Measurements from ENCODE around the gene TSPAN4. TPM values are rescaled to one million over a fixed set of nuclear protein-coding genes. Genes with fewer than 3 reads are reported as not detected.
A peak's percentile ranks its signal among the peaks of the same experiment; 100 is the strongest.

TSPAN4 gene
- total and polyA plus RNA-seq, 2 of the 13 experiments (the other 11 are each of a cell fraction or from before 2014, with no cell fraction given) = 31.7 to 68.3 TPM

GRCh38 chr11:827146-827896 is 15.3 kb upstream of the TSPAN4 start (continued):
- TF ChIP-seq CEBPZ (IDR thresholded peaks at IDR 0.05; ENCODE audit: low read length) (no peak), ELF1 (CRISPR knock-in tag; IDR thresholded peaks at IDR 0.05) (peak; percentile 73), ZNF292 (CRISPR knock-in tag; IDR thresholded peaks at IDR 0.05; ENCODE audit: borderline replicate concordance, low read depth) (peak; percentile 33; the same call in 1 of the 2 replicates), MAX (IDR thresholded peaks at IDR 0.05) (peak; percentile 86), KDM2A (CRISPR knock-in tag; IDR thresholded peaks at IDR 0.05; ENCODE audit: borderline replicate concordance, low read depth) (peak; percentile 76), ZMYM2 (CRISPR knock-in tag; IDR thresholded peaks at IDR 0.05) (no peak), GMEB2 (CRISPR knock-in tag; IDR thresholded peaks at IDR 0.05; ENCODE audit: low read depth) (no peak), GABPB1 (CRISPR knock-in tag; IDR thresholded peaks at IDR 0.05) (peak; percentile 91), ZNF296 (CRISPR knock-in tag; conservative IDR thresholded peaks at IDR 0.05) (peak; percentile 83), HBP1 (CRISPR knock-in tag; IDR thresholded peaks at IDR 0.05; ENCODE audit: low read depth) (peak; percentile 59; the same call in 1 of the 2 replicates), DBP (CRISPR knock-in tag; IDR thresholded peaks at IDR 0.05; ENCODE audit: not compliant biosample characterization) (no peak), KLF13 (CRISPR knock-in tag; IDR thresholded peaks at IDR 0.05) (peak; percentile 25; the same call in 1 of the 2 replicates), ZNF891 (CRISPR knock-in tag; IDR thresholded peaks at IDR 0.05) (peak; percentile 50; the same call in 1 of the 2 replicates)
- TF ChIP-seq, protein P1, sequence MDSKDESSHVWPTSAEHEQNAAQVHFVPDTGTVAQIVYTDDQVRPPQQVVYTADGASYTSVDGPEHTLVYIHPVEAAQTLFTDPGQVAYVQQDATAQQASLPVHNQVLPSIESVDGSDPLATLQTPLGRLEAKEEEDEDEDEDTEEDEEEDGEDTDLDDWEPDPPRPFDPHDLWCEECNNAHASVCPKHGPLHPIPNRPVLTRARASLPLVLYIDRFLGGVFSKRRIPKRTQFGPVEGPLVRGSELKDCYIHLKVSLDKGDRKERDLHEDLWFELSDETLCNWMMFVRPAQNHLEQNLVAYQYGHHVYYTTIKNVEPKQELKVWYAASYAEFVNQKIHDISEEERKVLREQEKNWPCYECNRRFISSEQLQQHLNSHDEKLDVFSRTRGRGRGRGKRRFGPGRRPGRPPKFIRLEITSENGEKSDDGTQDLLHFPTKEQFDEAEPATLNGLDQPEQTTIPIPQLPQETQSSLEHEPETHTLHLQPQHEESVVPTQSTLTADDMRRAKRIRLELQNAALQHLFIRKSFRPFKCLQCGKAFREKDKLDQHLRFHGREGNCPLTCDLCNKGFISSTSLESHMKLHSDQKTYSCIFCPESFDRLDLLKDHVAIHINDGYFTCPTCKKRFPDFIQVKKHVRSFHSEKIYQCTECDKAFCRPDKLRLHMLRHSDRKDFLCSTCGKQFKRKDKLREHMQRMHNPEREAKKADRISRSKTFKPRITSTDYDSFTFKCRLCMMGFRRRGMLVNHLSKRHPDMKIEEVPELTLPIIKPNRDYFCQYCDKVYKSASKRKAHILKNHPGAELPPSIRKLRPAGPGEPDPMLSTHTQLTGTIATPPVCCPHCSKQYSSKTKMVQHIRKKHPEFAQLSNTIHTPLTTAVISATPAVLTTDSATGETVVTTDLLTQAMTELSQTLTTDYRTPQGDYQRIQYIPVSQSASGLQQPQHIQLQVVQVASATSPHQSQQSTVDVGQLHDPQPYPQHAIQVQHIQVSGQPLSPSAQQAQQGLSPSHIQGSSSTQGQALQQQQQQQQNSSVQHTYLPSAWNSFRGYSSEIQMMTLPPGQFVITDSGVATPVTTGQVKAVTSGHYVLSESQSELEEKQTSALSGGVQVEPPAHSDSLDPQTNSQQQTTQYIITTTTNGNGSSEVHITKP (CRISPR knock-in tag; IDR thresholded peaks at IDR 0.05; ENCODE audit: low read depth) = peak; percentile 53; the same call in 1 of the 2 replicates
- TF ChIP-seq, protein P2, sequence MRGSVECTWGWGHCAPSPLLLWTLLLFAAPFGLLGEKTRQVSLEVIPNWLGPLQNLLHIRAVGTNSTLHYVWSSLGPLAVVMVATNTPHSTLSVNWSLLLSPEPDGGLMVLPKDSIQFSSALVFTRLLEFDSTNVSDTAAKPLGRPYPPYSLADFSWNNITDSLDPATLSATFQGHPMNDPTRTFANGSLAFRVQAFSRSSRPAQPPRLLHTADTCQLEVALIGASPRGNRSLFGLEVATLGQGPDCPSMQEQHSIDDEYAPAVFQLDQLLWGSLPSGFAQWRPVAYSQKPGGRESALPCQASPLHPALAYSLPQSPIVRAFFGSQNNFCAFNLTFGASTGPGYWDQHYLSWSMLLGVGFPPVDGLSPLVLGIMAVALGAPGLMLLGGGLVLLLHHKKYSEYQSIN (CRISPR knock-in tag; IDR thresholded peaks at IDR 0.05; ENCODE audit: borderline replicate concordance) = no peak
